GM04504 (cell line): ENCODE results near the gene TMEM258.

Experiments
- DNase-seq: peaks from one replicate; pipeline ENCODE4 v3.0.0-alpha.2; 2012; ENCODE audit warnings: low read depth

The TMEM258 gene

DNA sequence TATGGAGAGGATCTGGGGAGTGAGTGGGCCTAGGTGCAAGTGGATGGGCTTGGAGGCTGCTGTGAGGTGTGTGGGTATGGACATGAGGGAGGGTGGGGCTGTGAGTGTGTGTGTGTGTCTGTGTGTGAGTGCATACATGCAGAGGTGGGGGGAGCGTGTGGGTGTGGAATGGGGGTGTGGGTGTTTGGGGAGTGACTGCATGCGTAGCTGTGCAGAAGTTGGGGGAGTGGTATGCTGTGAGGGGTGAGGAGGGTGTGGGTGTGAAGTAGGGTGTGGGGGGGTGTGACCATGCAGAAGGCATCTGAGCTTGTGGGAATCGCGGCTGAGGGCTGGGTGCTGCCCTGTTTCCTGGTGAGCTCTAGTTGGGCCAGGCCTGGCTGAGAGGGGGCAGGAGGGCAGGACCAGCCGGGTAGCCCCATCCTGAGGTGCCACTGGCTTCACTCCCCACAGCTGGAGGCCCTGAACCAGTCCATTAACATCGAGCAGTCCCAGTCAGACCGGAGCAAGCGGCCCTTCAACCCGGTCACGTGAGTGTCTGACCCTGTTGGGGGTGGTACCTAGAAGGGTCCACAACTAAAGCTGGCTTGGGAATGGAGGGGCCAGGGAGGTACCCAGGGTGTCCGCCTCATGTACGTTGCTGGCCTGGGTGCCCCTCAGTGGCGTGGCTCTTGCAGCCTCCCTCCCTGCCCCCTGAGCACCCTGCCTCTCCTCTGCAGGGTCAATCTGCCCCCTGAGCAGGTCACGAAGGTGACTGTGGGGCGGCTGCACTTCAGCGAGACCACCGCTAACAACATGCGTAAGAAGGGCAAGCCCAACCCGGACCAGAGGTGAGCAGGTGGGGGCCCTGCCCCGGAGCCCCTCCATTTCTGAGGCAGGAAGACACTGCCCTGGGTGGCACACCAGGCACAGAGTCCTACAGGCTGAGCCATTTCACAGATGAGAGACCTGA lies 16.5 kb downstream of the TMEM258 start:
- no peak for DNase-seq

DNA sequence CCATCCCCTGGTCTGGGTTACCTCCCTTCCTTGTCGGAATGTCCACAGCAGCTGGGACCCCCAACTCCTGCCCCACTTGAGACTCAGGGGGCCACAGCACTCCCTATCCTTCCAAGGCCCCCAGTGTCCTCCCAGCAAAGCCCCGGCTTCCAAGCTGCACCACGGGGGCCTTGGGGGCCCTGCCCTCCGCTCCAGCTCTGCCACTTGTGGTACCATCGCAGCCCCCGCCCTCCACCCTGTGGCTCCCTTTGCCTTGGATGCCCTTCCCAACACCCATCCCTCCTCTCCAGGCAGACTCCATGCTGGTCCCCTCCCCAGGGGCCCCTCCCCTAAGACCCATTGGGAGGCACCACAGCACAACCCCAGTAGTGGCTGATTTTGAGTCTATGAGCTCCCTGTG lies 17.3 kb downstream of the TMEM258 start:
- DNase-seq: no peak

DNA sequence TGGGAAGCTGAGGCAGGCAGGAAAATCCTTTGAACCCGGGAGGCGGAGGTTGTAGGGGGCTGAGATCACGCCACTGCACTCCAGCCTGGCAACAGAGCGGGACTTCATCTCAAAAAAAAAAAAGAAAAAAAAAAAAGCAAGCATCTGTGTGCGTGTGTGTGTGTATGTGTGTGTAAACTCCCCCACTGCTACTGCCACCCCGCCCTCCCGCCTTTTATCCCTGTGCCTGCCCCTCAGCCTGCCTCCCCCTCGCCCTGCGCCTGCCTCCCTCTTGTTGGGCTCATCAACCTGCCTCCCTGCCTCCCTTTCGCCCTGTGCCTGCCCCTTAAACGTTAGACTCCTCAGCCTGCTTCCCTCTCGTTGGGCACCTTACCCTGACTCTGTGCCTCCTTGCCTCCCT lies 18.0 kb downstream of the TMEM258 start:
- no peak for DNase-seq

DNA sequence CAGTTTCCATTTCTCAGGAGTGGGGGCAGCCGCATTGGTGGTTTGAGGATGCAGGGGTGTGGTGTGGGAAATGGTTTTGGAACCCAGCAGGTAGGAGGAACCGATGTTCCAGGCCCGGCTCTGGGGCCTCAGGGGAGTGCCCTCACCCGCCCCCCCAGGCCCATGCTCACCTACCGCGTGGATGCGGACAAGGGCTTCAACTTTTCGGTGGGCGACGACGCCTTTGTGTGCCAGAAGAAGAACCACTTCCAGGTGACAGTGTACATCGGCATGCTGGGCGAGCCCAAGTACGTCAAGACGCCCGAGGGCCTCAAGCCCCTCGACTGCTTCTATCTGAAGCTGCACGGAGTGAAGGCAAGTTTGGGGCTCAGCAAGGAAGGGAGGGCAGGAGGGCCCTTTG lies 18.6 kb downstream of the TMEM258 start:
- DNase-seq: no peak

DNA sequence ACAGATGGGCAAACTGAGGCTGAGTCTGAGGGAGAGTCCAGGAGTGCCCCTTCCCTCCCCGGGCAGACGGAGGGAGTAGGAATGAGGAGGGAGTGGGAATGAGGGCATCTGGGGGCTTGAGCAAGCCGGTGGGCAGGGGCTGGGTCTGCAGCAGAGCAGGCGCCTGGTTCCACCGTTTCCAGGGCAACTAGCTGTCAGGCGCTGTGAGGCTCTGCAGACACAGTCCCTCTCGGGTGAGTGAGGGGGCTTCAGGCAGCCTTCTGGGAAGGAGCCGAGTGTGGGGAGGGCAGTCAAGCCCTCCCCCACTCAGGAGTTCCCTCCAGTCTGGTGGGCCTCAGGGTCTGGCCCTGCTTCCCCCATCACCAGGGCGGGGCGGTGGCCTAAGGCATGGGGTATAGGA lies 19.0 kb downstream of the TMEM258 start:
- no peak for DNase-seq

DNA sequence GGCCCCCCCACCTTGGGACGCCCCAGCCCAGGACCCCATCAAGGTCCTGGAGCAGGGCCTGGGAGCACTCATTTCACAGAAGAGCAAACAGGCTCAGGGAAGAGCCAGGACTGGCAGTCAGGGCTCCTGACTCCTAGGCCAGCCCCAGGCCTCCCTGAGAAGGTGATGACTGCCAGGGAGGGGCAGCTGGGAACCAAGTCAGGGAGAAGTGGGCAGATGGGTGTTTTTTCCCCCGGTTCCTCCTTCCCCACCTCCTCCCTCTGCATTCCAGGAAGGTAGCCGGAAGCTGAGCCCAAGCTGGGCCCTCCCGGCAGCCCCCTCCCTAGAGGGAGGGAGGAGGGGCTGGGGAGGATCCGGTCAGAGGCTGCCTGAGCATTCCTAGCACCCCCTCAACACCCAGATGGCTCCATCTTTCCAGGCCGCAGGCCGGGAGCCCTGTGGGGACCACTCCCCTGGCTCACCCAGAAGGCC lies 20.4 kb downstream of the TMEM258 start:
- DNase-seq: no peak

DNA sequence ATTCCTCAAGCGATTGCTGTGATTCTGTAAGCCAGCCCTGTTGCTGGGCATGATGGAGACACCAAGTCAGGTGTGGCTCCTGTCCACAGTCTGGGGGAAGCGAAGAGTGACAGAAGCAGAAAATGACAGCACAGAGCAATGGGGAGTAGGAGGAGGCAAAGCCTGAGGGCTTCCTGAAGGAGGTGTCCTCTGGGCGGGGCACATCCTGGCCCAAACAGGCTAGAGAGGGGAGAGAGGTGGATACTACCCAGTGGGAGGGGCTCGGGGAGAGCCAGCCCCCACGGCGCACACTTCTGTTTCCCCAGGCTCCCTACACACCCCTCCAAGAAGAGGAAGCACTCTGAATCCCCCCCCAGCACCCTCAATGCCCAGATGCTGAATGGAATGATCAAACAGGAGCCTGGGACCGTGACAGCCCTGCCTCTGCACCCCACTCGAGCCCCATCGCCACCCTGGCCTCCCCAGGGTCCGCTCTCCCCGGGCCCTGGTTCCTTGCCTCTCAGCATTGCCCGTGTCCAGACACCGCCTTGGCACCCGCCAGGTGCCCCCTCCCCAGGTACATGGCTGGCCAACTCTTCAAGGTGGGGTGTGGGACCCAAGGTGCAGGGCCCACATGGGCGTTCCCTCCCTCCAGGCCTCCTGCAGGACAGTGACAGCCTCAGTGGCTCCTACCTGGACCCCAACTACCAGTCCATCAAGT lies 21.1 kb downstream of the TMEM258 start:
- DNase-seq: no peak

DNA sequence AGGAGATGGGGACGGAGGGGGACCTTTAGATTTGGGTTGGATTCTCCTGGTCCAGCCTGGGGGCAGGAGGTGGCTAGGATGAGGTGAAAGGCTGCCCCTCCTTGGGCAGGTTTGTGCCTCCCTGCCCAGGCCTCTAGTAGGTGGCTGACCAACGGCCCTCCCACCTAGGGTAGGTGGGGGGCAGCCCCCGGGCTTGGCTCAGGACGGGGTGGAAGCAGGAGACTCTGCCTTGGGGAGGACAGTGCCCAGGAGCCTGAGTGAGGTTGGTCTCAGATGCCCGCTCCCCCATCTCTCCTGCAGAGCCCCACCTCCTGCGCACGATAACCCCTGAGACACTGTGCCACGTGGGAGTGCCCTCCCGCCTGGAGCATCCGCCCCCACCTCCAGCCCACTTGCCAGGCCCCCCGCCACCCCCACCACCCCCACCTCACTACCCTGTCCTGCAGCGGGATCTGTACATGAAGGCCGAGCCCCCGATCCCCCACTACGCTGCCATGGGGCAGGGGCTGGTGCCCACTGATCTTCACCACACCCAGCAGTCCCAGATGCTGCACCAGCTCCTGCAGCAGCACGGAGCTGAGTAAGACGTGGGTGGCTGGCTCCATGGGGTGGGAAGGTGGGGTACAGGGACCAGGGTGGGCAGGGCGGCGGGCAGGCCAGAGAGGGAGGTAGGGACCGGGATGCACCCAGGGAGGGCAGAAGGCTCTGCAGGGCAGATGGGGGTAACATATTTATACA lies 22.3 kb downstream of the TMEM258 start:
- DNase-seq: no peak

DNA sequence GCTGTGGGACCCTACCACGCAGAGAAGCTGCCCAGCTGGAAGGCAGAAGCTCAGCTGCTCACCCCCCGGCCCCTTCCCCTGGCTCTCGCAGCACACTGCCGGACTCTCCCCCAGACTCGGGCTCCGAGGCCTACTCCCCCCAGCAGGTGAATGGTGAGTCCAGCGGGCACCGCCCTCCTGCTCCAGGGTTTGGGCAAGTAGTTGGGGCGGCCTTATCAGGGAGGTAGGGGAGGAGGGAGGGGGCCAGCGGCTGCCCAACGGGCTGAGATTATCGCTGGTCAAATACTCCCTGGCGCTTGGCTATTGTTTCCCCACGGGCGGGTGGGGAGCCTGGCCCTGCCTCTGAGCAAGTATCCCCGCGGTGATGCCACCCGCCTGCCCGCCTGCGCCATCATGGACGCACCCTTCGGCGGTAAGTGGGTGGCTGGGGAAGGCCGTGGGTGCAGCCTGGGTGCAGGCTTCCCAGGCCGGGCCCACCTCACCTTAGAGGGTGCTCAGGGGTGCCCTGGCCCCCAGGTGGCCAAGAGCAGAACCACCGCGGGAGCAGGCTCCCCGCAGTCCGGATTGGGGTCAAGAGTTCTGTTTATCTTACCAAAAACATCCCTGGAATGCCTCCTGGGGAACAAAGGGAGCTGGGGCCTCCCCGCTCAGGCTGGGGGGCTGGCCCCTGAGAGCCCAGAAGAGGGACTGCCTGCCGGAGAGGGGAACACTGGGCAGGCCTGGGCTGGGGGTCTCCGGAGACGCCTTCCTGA lies 23.1 kb downstream of the TMEM258 start:
- no peak for DNase-seq

DNA sequence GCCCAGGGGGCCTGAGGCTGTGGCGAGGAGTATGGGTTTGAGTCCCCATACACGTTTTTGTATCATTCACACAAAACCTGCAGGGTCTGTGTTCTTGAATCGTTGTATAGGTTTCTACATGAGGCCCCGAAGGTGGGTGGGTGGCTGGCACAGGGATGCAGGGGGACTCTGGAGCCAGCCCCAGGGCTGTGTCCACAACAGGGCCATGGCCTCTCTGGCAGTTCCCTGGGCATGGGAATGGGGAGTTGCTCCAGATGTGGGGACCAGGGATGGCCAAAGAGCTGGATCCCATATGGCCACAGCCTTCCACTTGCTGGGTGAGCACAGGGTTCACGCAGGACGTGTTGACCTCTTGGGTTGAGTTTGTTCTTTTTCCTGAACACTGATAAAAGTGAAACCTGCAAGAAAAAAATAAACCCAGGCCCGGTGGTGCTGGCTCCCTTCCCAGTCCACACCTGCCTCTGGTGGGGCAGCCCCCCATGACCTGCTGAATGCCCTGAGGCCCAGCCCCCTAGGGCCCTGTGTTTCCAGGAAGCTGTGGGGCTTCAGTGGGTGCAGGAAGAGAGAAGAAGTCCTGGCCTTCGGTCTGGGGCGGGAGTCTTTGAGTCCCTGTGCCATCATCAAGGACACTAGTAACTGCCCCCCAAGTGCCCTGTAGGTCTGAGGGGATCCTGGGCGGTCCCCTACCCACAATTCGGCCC lies 23.9 kb downstream of the TMEM258 start:
- DNase-seq: no peak

DNA sequence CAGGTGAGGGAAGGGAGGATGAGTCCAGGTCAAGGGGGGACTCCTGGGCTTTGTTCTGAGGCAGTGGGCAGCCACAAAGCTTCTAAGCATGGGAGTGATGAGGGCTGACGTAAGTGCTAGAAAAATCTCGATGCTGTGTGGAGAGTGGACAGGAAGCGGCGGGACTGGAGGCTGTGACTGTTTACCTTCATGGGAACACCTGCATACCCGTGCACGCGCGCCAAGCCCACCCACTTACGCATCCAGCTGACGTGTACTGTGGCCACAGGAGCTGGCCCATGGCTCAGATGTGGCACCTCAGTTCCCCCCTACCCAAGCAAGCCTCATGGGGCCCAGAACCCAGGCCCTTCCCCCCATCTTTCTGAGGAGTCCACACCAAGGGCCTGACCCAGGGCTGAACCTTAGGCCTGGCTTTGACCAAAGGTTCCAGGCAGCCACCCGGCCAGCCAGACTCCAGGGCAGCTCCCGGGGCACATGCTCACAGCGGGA lies 26.0 kb downstream of the TMEM258 start:
- DNase-seq: no peak

DNA sequence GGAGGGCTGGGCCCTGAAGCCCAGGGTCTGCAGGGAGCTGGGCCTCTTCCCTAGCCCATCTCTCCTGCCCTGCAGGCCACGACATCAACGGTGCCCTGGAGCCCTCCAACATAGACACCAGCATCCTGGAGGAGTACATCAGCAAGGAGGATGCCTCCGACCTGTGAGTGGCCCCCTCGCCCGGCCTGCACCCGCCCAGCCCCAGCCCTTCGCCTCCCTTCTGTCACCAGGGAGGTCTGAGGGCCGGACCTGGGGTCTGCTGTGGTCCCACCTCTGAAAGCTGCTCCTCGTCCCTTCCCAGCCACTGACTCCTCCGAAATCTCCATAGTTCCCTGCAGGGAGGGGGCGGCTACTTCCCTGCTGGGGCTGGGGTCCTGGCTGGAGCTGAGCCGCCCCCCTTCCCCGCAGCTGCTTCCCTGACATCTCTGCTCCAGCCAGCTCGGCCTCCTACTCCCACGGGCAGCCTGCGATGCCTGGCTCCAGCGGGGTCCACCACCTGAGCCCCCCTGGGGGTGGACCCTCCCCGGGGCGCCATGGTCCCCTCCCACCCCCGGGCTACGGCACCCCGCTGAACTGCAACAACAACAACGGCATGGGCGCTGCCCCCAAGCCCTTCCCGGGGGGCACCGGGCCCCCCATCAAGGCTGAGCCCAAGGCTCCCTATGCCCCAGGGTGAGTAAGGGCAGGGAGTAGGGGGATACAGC lies 26.7 kb downstream of the TMEM258 start:
- no peak for DNase-seq

DNA sequence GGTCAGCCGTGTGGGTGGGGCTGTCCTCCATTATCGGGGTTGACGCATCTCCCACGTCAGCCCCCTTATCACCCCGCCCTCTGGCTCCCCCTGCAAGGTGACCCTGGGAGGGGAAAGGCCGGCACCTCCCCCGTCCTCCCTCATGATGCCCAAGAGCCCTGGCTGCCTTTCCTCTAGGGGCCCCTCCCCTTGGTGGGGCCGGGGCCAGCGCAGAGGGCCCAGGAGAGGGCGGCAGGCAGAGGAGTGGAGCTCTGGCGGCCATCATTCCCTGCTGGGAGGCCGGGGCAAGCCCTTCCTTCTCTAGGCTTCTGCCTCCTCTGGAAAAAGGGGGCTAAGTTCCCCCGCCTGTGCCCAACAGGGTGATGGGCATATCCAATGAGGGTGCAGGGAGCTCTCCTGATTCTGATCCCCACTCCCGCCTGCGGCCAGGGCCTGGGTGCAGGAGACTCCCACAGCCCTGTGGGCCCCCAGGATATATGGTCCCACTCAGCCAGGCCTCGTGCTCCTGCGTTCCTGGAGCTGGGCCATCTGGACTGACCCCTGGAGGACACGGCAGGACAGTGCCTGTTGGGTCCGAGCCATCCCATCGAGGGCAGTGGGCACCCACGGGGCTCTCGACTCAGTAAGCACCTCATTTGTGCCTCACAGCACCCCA lies 27.7 kb downstream of the TMEM258 start:
- no peak for DNase-seq

DNA sequence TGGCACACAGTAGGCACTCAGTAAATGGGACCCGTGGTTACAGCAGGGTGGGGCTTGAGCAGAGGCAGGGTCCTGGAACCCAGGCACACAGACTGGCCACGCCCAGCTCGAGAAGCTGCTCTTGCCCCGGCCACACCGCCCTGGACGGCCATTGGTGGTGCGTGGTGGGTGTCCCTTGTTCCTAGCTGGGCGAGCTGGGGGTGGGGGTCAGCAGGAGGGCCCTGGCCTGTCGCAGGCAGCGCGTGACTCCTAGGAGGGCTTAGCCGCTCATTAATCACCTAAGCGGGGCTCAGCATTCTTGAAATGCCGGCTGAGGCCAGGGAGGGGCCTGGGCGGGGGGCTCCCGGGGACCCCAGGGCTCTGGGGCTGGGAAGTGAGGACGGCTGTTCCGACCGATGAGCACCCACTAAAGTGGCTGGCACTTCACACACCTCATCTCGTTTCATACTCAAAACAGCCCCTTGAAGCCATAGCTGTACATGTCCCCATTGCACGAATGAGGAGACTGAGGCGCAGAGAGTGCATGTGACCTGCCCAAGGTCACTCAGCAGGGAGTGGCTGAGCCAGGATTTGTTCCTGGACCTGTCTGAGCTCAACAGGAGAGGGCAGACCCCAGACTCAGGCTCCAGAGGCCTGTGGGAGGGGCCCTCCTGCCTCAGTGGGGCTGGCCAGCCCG lies 28.3 kb downstream of the TMEM258 start:
- DNase-seq: no peak

DNA sequence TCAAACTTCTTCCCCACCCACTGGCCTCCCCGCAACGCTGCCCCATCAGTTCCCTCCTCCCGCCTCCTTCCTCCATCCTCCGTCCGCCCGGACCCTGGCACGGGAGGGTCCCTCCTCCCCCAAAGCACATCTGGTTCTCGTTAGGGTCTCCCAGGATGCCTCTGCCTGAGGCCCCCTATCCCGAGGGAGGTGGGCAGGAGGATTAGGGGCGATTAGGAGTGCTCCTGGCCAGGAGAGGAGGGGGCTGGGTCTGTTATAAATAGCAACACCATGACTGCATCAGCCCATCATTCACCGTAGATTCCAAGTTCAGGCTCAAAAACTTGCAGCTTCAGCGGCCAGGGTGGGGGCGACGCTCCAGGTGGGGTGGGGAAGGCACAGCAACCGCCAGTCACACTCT lies 29.6 kb downstream of the TMEM258 start:
- no peak for DNase-seq

DNA sequence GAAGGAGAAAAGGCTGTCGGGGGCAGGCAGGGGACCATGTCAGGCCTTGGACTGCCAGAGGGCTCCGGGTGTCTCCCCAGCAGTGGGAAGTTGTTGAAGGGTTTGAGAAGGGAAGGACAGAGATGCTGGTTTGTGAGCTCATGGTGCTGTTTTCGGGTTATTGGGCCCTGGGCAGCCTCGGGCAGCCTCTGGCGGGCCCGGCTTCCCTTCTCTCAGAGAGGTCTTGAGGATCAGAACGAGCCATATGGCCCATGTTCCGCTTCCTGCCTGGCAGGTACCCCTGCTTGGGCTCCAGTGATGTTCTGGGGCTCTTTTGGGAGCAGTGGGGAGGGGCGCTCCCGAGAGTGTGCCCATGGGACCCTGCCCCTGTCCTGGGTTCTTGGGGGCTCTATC lies 30.2 kb downstream of the TMEM258 start:
- no peak for DNase-seq

DNA sequence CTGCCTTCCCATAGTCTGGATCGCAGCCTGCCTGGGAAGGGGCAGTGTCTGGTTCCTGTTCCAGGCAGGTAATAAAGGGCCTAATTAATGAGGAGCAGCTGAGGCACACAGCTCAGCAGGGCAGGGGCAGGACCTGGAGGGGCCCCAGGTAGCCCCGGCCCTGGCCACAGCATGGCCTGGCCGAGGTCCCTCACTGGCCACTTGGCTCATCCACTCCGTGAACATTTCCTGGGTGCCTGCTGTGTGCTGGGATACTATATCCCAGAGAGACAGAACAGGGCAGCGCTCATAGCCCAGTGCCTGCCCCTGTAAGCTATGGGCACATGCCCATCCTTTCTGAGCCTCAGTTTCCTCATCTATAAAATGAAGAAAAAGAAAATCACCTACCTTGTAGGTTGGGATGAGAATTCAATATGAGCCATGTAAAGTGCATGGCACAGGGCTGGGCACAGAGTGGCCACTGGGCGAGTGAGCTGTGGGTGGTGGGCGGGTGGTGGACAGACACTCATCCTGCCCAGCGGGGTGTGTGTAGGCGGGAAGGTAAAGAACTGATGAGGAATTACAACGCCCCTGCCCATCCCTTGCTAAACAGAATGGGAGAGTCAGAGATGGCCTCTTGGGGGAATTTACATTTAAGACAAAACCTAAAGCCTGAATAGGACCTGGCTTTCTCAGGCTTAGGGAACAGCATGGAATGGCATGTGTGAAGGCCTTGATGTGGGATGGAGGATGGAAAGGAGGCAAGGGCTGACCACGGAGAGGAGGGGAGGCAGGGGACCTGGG lies 30.8 kb downstream of the TMEM258 start:
- DNase-seq: no peak

DNA sequence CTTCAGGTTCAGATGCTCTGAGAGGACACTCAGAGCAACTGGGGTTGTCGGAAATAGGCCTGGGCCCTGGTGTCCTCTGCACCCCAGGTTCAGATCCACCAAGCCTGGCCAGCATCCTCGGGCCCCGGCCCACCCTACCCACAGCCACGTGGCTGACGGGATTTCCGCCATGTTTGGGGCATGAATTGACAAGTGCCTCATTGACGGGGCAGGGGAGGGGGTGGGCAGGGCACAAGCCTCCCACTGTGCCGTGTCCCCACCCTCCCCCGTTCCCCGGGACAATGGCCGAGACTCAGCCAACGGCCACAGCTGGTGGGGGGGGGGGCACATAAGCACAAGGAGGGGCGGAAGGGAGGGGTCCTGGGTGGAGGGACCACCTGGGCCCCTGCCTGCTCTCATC lies 31.5 kb downstream of the TMEM258 start:
- no peak for DNase-seq
